GM23338 (cell line): ENCODE measurements around the gene KCTD18.

Experiments used
- CREB1 ChIP-seq: fragments of 250-450 bp; sonication (Bioruptor Pico); IDR thresholded peaks from 2 replicates; pipeline ENCODE4 v1.5.0; 2020; ENCODE audit warnings: low read depth, mild to moderate bottlenecking, moderate library complexity
- EZH2 ChIP-seq: fragments of 200-600 bp; sonication (generic); IDR thresholded peaks from one replicate; pipeline ENCODE4 v1.8.0; 2017; ENCODE audit warnings: antibody characterized with exemption, mild to moderate bottlenecking, low read depth; ENCODE audit not compliant: unreplicated experiment
- EZH2phosphoT487 ChIP-seq: fragments of 200-600 bp; sonication (generic); IDR thresholded peaks from one replicate; pipeline ENCODE4 v1.8.1; 2018; ENCODE audit warnings: antibody characterized with exemption; ENCODE audit not compliant: unreplicated experiment
- POLR2AphosphoS5 ChIP-seq: IDR thresholded peaks from 2 replicates; pipeline ENCODE4 v1.6.1; 2016; ENCODE audit warnings: antibody characterized with exemption, low read depth
- STAT1 ChIP-seq: IDR thresholded peaks from one replicate; pipeline ENCODE4 v1.6.1; 2016; ENCODE audit warnings: antibody characterized with exemption; ENCODE audit not compliant: unreplicated experiment
- TF ChIP-seq, protein P1 (sequence below), 2 experiments: fragments of 200-600 bp in 1 of 2; sonication (generic) in 1 of 2; conservative IDR thresholded peaks; 2 replicates each; pipeline versions ENCODE4 v1.5.1 to v1.6.1; 2016 to 2017; ENCODE audit warnings: antibody characterized with exemption in 2 of 2, low read depth in 2 of 2, mild to moderate bottlenecking in 2 of 2, moderate library complexity in 1 of 2
- TF ChIP-seq, protein P2 (sequence below): IDR thresholded peaks from one replicate; pipeline ENCODE4 v1.6.1; 2018; ENCODE audit warnings: antibody characterized with exemption; ENCODE audit not compliant: unreplicated experiment

DNA sequence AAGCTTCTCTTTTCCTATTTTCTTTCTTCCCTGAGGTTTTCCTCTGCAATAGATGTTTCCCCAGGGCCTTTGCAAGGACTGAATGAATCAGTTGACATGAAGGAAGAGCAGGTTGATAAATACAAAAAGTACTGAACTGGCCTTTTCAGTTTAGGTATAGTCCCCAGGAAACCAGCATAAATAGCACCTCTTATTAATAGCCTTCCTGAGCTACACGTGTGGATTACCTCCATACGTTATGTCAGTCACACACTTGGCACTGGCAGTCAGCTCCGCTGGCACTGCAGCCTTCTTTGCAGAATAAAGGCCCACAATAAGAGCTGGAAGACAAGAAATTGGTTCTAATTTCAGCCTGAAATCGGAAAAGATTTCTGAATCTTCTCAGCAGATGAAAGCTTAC, 60.7 kb downstream of the KCTD18 start:
- TF ChIP-seq EZH2 (no peak), EZH2phosphoT487 (no peak), POLR2AphosphoS5 (no peak), STAT1 (no peak), CREB1 (no peak)
- TF ChIP-seq, protein P1, sequence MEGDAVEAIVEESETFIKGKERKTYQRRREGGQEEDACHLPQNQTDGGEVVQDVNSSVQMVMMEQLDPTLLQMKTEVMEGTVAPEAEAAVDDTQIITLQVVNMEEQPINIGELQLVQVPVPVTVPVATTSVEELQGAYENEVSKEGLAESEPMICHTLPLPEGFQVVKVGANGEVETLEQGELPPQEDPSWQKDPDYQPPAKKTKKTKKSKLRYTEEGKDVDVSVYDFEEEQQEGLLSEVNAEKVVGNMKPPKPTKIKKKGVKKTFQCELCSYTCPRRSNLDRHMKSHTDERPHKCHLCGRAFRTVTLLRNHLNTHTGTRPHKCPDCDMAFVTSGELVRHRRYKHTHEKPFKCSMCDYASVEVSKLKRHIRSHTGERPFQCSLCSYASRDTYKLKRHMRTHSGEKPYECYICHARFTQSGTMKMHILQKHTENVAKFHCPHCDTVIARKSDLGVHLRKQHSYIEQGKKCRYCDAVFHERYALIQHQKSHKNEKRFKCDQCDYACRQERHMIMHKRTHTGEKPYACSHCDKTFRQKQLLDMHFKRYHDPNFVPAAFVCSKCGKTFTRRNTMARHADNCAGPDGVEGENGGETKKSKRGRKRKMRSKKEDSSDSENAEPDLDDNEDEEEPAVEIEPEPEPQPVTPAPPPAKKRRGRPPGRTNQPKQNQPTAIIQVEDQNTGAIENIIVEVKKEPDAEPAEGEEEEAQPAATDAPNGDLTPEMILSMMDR (conservative IDR thresholded peaks at IDR 0.05; ENCODE audit: low read depth in 2 of 2), result no peak
- TF ChIP-seq, protein P2, sequence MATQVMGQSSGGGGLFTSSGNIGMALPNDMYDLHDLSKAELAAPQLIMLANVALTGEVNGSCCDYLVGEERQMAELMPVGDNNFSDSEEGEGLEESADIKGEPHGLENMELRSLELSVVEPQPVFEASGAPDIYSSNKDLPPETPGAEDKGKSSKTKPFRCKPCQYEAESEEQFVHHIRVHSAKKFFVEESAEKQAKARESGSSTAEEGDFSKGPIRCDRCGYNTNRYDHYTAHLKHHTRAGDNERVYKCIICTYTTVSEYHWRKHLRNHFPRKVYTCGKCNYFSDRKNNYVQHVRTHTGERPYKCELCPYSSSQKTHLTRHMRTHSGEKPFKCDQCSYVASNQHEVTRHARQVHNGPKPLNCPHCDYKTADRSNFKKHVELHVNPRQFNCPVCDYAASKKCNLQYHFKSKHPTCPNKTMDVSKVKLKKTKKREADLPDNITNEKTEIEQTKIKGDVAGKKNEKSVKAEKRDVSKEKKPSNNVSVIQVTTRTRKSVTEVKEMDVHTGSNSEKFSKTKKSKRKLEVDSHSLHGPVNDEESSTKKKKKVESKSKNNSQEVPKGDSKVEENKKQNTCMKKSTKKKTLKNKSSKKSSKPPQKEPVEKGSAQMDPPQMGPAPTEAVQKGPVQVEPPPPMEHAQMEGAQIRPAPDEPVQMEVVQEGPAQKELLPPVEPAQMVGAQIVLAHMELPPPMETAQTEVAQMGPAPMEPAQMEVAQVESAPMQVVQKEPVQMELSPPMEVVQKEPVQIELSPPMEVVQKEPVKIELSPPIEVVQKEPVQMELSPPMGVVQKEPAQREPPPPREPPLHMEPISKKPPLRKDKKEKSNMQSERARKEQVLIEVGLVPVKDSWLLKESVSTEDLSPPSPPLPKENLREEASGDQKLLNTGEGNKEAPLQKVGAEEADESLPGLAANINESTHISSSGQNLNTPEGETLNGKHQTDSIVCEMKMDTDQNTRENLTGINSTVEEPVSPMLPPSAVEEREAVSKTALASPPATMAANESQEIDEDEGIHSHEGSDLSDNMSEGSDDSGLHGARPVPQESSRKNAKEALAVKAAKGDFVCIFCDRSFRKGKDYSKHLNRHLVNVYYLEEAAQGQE, result no peak
